Neural progenitor cell (in vitro differentiated cells): ENCODE data around the gene GPR142. TPM values are rescaled to one million over a fixed set of nuclear protein-coding genes. Genes with fewer than 3 reads are reported as not detected.

ENCODE experiments used
- DNase-seq: peaks from one replicate; pipeline ENCODE4 v3.0.0-alpha.2; 2016; ENCODE audit warnings: low spot score
- H2AFZ ChIP-seq: fragments of 200-600 bp; sonication (generic); replicated peaks from 2 replicates; pipeline ENCODE4 v1.6.1; 2016; ENCODE audit warnings: antibody characterized with exemption
- H3F3A ChIP-seq: fragments of 200-600 bp; sonication (generic); 2 replicates; pipeline ENCODE4 v1.6.1; 2016; ENCODE audit warnings: antibody characterized with exemption, low read depth
- H3K27ac ChIP-seq: fragments of 200-600 bp; sonication (generic); 2 replicates; pipeline ENCODE4 v1.5.1; 2016; ENCODE audit warnings: mild to moderate bottlenecking
- H3K27me3 ChIP-seq: fragments of 200-600 bp; sonication (generic); 2 replicates; pipeline ENCODE4 v1.6.1; 2016; ENCODE audit warnings: mild to moderate bottlenecking, moderate library complexity
- H3K36me3 ChIP-seq: fragments of 200-600 bp; sonication (generic); 2 replicates; pipeline ENCODE4 v1.5.1; 2016
- H3K4me1 ChIP-seq: fragments of 200-600 bp; sonication (generic); 2 replicates; pipeline ENCODE4 v1.6.1; 2016; ENCODE audit warnings: mixed run types
- H3K4me2 ChIP-seq: fragments of 200-600 bp; sonication (generic); 2 replicates; pipeline ENCODE4 v1.6.1; 2016
- H3K4me3 ChIP-seq: fragments of 200-600 bp; sonication (generic); 2 replicates; pipeline ENCODE4 v1.5.1; 2016
- H3K79me2 ChIP-seq: fragments of 200-600 bp; sonication (generic); 2 replicates; pipeline ENCODE4 v1.6.1; 2016; ENCODE audit warnings: low read depth
- H3K9ac ChIP-seq: fragments of 200-600 bp; sonication (generic); 2 replicates; pipeline ENCODE4 v1.6.1; 2016
- H3K9me3 ChIP-seq: fragments of 200-600 bp; sonication (generic); 2 replicates; pipeline ENCODE4 v1.5.1; 2016; ENCODE audit warnings: low read depth
- H4K20me1 ChIP-seq: fragments of 200-600 bp; sonication (generic); 2 replicates; pipeline ENCODE4 v1.6.1; 2016; ENCODE audit warnings: low read depth
- H3K27ac Mint-ChIP-seq: 3 replicates; pipeline ENCODE4 v1.8.0; 2021; ENCODE audit warnings: mixed read lengths
- H3K27me3 Mint-ChIP-seq: 2 replicates; pipeline ENCODE4 v1.8.0; 2022; ENCODE audit warnings: low read depth, mild to moderate bottlenecking, inconsistent platforms, moderate library complexity, mixed read lengths; ENCODE audit not compliant: insufficient read depth
- H3K36me3 Mint-ChIP-seq: 3 replicates; pipeline ENCODE4 v1.8.0; 2021; ENCODE audit warnings: mixed read lengths
- H3K4me1 Mint-ChIP-seq: 3 replicates; pipeline ENCODE4 v1.8.0; 2021; ENCODE audit warnings: mixed read lengths
- H3K4me3 Mint-ChIP-seq: 3 replicates; pipeline ENCODE4 v1.8.0; 2021; ENCODE audit warnings: mild to moderate bottlenecking, moderate library complexity, mixed read lengths
- H3K9me3 Mint-ChIP-seq: 3 replicates; pipeline ENCODE4 v1.8.0; 2020; ENCODE audit warnings: mixed read lengths
- EZH2 ChIP-seq: fragments of 200-600 bp; sonication (generic); IDR thresholded peaks from 2 replicates; pipeline ENCODE4 v1.6.1; 2017; ENCODE audit warnings: antibody characterized with exemption, mild to moderate bottlenecking, moderate library complexity
- EZH2phosphoT487 ChIP-seq: fragments of 200-600 bp; sonication (generic); IDR thresholded peaks from 2 replicates; pipeline ENCODE4 v1.6.1; 2017; ENCODE audit warnings: antibody characterized with exemption
- total RNA-seq: library from RNA; depleted of rRNA; stranded (reverse); fragments of >200 nt; gene quantifications from 2 replicates; pipeline ENCODE4 v1.2.3, GENCODE V29; 2015; ENCODE audit warnings: low replicate concordance
- TF ChIP-seq, protein P1 (sequence below): fragments of 200-600 bp; sonication (generic); IDR thresholded peaks from 2 replicates; pipeline ENCODE4 v1.5.1; 2017; ENCODE audit warnings: antibody characterized with exemption, mild to moderate bottlenecking

Gene GPR142
- total RNA-seq, 1 donor from 2014 or later, result not detected

DNA sequence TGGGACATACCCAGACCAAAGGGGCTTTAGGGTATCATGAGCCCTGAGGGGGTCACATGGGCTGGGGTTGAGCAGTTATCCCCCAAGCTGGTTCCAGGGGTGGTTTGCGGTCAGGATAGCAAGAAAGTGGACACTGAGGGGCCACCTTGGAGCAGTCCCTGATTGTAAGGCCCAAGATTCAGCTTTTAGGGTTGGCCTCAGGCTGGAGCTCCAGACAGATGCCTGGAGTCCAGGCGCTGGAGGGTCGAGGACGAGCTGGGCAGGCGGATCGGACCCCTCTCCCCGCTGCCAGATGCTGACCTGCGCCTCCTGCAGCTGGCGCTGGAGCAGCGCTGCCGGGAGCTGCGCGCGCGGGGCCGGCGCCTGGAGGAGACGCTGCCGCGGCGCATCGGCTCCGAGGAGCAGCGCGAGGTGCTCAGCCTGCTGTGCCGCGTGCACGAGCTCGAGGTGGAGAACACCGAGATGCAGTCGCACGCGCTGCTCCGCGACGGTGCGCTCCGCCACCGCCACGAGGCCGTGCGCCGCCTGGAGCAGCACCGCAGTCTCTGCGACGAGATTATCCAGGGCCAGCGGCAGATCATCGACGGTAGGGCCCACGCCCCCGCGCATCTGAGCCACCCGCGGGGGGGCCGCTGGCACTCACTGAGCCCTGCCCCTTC is 15.6 kb upstream of the GPR142 start:
- TF ChIP-seq EZH2phosphoT487 (peak; percentile 49), EZH2 (no peak)
- TF ChIP-seq, protein P1, sequence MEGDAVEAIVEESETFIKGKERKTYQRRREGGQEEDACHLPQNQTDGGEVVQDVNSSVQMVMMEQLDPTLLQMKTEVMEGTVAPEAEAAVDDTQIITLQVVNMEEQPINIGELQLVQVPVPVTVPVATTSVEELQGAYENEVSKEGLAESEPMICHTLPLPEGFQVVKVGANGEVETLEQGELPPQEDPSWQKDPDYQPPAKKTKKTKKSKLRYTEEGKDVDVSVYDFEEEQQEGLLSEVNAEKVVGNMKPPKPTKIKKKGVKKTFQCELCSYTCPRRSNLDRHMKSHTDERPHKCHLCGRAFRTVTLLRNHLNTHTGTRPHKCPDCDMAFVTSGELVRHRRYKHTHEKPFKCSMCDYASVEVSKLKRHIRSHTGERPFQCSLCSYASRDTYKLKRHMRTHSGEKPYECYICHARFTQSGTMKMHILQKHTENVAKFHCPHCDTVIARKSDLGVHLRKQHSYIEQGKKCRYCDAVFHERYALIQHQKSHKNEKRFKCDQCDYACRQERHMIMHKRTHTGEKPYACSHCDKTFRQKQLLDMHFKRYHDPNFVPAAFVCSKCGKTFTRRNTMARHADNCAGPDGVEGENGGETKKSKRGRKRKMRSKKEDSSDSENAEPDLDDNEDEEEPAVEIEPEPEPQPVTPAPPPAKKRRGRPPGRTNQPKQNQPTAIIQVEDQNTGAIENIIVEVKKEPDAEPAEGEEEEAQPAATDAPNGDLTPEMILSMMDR, result peak; percentile 53
- peak overlapping the region; percentile 82 for H3K4me2 ChIP-seq
- H4K20me1 ChIP-seq, result no peaks in the 10 kb centered on the region
- no peak overlapping the region for H3K27ac ChIP-seq
- Mint-ChIP-seq H3K4me1 (peaks cover 6% of the 10 kb centered on the region), H3K9me3 (no peaks in the 10 kb centered on the region), H3K36me3 (no peaks in the 10 kb centered on the region), H3K27ac (no peak overlapping the region), H3K27me3 (peaks cover 17% of the 10 kb centered on the region), H3K4me3 (no peak overlapping the region)
- no peaks in the 10 kb centered on the region for H3K9me3 ChIP-seq
- peaks cover 4% of the 10 kb centered on the region for H3K4me1 ChIP-seq
- no peak overlapping the region for H3K9ac ChIP-seq
- H2AFZ ChIP-seq, result peak overlapping the region; percentile 73
- H3F3A ChIP-seq, result no peaks in the 10 kb centered on the region
- no peaks in the 10 kb centered on the region for H3K36me3 ChIP-seq
- peaks cover 73% of the 10 kb centered on the region for H3K27me3 ChIP-seq
- H3K79me2 ChIP-seq, result no peaks in the 10 kb centered on the region
- peak overlapping the region; percentile 41 for H3K4me3 ChIP-seq
- peak; percentile 87 for DNase-seq

DNA sequence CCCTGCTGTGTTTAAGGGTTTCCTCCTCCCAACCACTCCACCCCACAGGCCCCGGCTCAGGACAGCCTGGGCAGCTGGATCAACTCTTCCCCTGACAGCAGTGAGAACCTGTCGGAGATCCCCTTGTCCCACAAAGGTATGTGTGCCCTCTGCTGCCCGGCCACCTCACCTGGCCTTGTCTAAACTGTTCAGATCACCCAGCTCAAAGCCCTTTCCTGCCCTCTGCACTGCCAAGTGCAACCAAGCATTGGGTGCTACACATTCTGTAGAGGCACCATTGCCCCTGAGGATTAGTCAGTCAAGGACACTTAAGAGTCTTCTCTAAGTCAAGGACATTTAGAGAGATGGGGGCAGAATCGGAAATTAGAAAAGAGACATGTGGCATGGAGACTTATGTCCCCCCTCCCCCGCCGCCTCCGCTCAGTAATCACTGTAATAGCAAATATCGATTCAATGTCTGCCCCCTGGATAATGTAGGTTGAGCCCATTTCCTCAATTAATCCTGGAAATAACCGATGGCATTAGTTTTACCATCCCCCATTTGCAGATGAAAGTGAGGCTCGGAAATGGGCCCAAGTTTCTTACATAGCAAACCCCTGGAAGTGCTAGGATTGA is 13.8 kb upstream of the GPR142 start:
- TF ChIP-seq EZH2phosphoT487, result no peak
- TF ChIP-seq, protein P1, result no peak
- TF ChIP-seq EZH2, result no peak
- Histone ChIP-seq H3F3A (no peaks in the 10 kb centered on the region), H3K79me2 (no peaks in the 10 kb centered on the region), H3K27me3 (peaks cover 73% of the 10 kb centered on the region), H3K4me2 (no peak overlapping the region), H4K20me1 (no peaks in the 10 kb centered on the region), H3K36me3 (no peaks in the 10 kb centered on the region), H3K9me3 (no peaks in the 10 kb centered on the region), H2AFZ (no peak overlapping the region), H3K27ac (no peak overlapping the region), H3K4me1 (peaks cover 4% of the 10 kb centered on the region), H3K4me3 (no peak overlapping the region), H3K9ac (no peak overlapping the region)
- H3K9me3 Mint-ChIP-seq, result no peaks in the 10 kb centered on the region
- no peak overlapping the region for H3K4me3 Mint-ChIP-seq
- H3K27ac Mint-ChIP-seq, result peak overlapping the region; percentile 42
- DNase-seq, result no peak
- peaks cover 4% of the 10 kb centered on the region for H3K36me3 Mint-ChIP-seq
- H3K27me3 Mint-ChIP-seq, result peaks cover 14% of the 10 kb centered on the region
- H3K4me1 Mint-ChIP-seq, result peaks cover 11% of the 10 kb centered on the region

DNA sequence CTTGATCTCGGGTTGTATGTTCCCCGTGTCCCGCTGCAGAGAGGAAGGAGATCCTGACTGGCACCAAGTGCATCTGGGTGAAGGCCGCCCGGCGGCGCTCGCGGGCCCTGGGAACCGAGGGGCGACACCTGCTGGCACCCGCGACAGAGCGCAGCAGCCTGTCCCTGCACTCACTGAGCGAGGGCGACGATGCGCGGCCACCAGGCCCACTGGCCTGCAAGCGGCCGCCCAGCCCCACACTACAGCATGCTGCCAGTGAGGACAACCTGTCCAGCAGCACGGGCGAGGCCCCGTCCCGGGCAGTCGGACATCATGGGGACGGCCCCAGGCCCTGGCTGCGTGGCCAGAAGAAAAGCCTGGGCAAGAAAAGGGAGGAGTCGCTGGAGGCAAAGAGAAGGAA is 13.2 kb upstream of the GPR142 start:
- H3K4me1 Mint-ChIP-seq, result peaks cover 15% of the 10 kb centered on the region
- TF ChIP-seq, protein P1, result peak; percentile 96
- TF ChIP-seq EZH2phosphoT487, result no peak
- TF ChIP-seq EZH2, result peak; percentile 43
- Histone ChIP-seq H3F3A (no peaks in the 10 kb centered on the region), H3K4me2 (no peak overlapping the region), H2AFZ (no peak overlapping the region), H4K20me1 (no peaks in the 10 kb centered on the region), H3K36me3 (no peaks in the 10 kb centered on the region), H3K4me1 (peaks cover 4% of the 10 kb centered on the region), H3K79me2 (no peaks in the 10 kb centered on the region), H3K9me3 (no peaks in the 10 kb centered on the region), H3K4me3 (no peak overlapping the region), H3K27me3 (peaks cover 70% of the 10 kb centered on the region), H3K27ac (no peak overlapping the region), H3K9ac (no peak overlapping the region)
- no peak overlapping the region for H3K4me3 Mint-ChIP-seq
- H3K27ac Mint-ChIP-seq, result no peak overlapping the region
- H3K36me3 Mint-ChIP-seq, result peaks cover 6% of the 10 kb centered on the region
- peak; percentile 92 for DNase-seq
- H3K27me3 Mint-ChIP-seq, result peaks cover 14% of the 10 kb centered on the region
- H3K9me3 Mint-ChIP-seq, result no peaks in the 10 kb centered on the region
